ENCODE data around the gene ANKMY1.
"Not testable (repeated sequence)": the region's sequence is repeated elsewhere in the genome, so short reads cannot be mapped to it uniquely, and the experiment has no call there.

Gene ANKMY1

GRCh38 chr2:240553956-240554480 is 3.8 kb downstream of the ANKMY1 start:
- DNase-seq = no peak

- no peak for DNase-seq
Observed at GRCh38 chr2:240551811-240552210, 6.0 kb downstream of the ANKMY1 start.

GRCh38 chr2:240551288-240551687 is 6.5 kb downstream of the ANKMY1 start:
- no peak for DNase-seq

GRCh38 chr2:240539906-240540305 is 17.9 kb downstream of the ANKMY1 start:
- no peak for DNase-seq

GRCh38 chr2:240539101-240539500 is 18.7 kb downstream of the ANKMY1 start:
- not testable (repeated sequence) for DNase-seq

- DNase-seq = no peak
Observed at GRCh38 chr2:240538031-240538780, 19.6 kb downstream of the ANKMY1 start.

GRCh38 chr2:240532031-240532775 is 25.6 kb downstream of the ANKMY1 start:
- no peak for DNase-seq

- DNase-seq = no peak
Observed at GRCh38 chr2:240531038-240531437, 26.8 kb downstream of the ANKMY1 start.

GRCh38 chr2:240530181-240530580 is 27.6 kb downstream of the ANKMY1 start:
- no peak for DNase-seq

GRCh38 chr2:240529344-240529999 is 28.3 kb downstream of the ANKMY1 start:
- no peak for DNase-seq

- no peak for DNase-seq
Observed at GRCh38 chr2:240528406-240529040, 29.3 kb downstream of the ANKMY1 start.

- no peak for DNase-seq
Observed at GRCh38 chr2:240527153-240527750, 30.5 kb downstream of the ANKMY1 start.

- no peak for DNase-seq
Observed at GRCh38 chr2:240526521-240526920, 31.3 kb downstream of the ANKMY1 start.

- DNase-seq = no peak
Observed at GRCh38 chr2:240525802-240526201, 32.0 kb downstream of the ANKMY1 start.

GRCh38 chr2:240524963-240525718 is 32.6 kb downstream of the ANKMY1 start:
- no peak for DNase-seq

- DNase-seq = no peak
Observed at GRCh38 chr2:240523451-240524281, 34.1 kb downstream of the ANKMY1 start.

- DNase-seq = no peak
Observed at GRCh38 chr2:240522406-240522805, 35.4 kb downstream of the ANKMY1 start.

- not testable (repeated sequence) for DNase-seq
Observed at GRCh38 chr2:240521885-240522284, 35.9 kb downstream of the ANKMY1 start.

GRCh38 chr2:240520974-240521350 is 36.8 kb downstream of the ANKMY1 start:
- DNase-seq = no peak

GRCh38 chr2:240520130-240520973 is 37.4 kb downstream of the ANKMY1 start:
- no peak for DNase-seq
